HG02610 (cell line): Measurements from ENCODE around the gene POLA1.
A peak's percentile ranks its signal among the peaks of the same experiment; 100 is the strongest.

Source experiments
- ATAC-seq: cut with Tn5 transposase; IDR thresholded peaks from one replicate; pipeline ENCODE4 v1.9.1; 2021; ENCODE audit warnings: mild to moderate bottlenecking, moderate library complexity; ENCODE audit not compliant: unreplicated experiment

POLA1 gene

GRCh38 chrX:24694825-24695224 is 1.1 kb downstream of the POLA1 start:
- no peak for ATAC-seq

GRCh38 chrX:24696294-24696693 is 2.6 kb downstream of the POLA1 start:
- no peak for ATAC-seq

- ATAC-seq: peak; percentile 99
Measured at GRCh38 chrX:24702362-24703184, 8.9 kb downstream of the POLA1 start.

DNA sequence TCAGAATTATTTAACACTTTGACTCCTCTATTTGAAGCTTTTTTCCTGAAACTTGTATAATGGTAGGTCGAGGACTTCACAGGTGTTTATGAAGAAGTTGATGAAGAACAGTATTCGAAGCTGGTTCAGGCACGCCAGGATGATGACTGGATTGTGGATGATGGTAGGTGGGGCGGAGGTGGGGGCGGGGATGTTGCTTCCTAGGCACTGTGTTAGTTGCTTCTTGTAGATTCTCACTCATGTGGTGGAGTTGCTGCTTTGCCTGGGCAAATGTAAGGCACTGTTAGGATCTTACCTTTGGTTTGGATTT is 9.4 kb downstream of the POLA1 start:
- ATAC-seq: no peak

GRCh38 chrX:24718771-24719170 is 25.1 kb downstream of the POLA1 start:
- ATAC-seq: no peak

GRCh38 chrX:24720036-24720435 is 26.3 kb downstream of the POLA1 start:
- no peak for ATAC-seq

- no peak for ATAC-seq
Measured at GRCh38 chrX:24728530-24728929, 34.8 kb downstream of the POLA1 start.

- ATAC-seq: no peak
Measured at GRCh38 chrX:24732766-24733500, 39.2 kb downstream of the POLA1 start.

DNA sequence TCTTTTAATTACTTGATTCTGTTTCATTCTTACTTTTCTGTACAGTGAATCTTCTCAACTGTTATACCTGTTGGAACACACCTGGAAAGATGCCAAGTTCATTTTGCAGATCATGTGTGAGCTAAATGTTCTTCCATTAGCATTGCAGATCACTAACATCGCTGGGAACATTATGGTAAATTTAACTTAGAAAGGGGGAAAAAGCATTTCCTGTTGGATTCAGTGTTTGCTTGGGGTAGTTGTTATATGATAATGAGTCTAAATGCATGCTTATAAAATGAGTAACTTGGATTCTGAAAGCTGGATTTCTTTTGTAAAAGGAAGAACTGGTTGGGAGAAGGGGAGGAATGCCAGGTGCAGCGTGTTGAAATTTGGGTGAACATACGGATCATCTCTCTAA is 47.6 kb downstream of the POLA1 start:
- no peak for ATAC-seq

- ATAC-seq: no peak
Measured at GRCh38 chrX:24748196-24748595, 54.5 kb downstream of the POLA1 start.

DNA sequence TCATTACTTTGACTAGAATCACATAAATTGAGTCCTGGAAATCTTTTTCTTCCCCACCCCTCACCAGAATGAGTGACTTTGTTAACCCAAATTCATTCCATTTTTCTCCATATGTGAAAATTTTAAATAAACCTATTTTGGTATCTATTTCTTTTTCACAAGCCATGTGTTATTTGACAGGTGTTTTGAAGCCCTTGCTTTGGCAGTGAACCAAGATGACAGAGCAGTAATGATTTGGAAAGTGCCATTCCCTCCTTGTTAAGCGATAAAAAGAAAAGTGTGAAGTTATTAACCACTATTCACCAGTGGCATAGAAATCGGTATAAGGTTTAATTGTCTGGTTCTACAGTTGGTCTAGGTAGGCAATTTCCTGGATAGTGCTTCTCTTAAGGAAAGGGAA is 66.1 kb downstream of the POLA1 start:
- ATAC-seq: no peak

DNA sequence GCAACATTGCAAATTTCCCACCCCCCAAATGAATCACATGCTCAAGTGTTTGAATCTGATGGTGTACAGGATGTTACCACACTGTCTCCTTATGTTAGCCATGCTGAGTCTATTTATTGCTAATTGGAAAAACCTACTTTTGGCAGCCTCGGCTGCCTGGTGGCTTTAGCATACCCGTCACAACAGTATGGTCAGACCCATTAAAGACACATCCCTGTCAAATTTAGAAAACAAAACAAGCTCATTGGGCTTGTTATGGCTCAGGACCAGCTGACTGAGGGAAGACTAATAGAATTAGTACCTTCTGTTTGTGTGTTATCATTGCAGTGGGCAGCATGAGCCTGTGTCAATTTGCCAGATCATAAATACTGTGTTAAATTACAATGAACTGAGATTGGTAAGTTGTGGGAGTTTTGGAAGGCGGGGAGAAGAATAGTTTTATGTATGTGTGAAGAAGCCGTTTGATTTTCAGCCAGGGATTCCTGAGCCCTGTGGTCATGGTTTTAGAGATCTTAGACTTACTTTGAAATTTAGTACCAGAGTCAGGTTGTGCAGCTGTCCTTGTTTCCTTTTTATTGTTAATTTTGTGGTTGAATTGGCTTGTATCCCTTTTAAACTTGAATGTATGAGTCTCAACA is 66.8 kb downstream of the POLA1 start:
- ATAC-seq: no peak

GRCh38 chrX:24761306-24761705 is 67.6 kb downstream of the POLA1 start:
- no peak for ATAC-seq

DNA sequence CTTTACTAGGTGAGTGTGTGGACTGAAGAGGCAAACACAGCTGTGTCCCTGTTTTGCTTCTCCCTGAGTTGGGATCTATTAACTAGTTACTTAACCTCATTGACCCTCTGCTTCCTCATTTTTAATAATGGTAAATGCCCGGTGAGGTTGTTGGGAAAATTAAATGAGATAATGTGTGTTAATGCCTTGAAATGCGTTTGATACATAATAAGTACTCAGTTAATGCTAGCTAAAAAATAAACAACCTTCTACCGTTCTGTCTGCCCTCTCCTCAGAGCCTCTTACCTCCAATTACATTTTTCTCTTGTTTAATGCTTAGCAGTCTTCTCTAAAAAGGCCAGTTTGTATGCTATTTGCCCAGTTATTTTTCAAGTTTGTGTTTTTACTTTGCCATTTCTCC is 70.3 kb downstream of the POLA1 start:
- ATAC-seq: no peak

- no peak for ATAC-seq
Measured at GRCh38 chrX:24767557-24767956, 73.8 kb downstream of the POLA1 start.

DNA sequence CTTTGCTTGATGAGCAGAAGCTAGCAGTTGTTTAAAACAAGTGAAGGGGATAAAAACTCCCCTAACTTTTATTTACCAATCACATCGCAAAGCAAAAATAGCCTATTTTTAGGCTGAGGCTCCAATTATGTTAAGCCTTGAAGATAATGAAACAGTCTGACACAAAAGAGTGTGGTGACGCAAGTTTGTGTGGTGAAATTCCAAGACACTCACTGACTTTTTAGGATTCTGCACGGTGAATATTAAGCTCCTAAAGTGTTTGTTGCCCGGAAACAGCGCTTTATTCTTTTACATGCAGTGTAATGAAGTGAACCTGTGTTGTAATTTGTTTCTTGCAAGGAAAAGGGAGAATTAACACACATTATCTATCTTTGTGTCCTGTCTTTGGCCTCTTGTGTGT is 74.8 kb downstream of the POLA1 start:
- no peak for ATAC-seq

GRCh38 chrX:24774650-24775049 is 80.9 kb downstream of the POLA1 start:
- no peak for ATAC-seq

GRCh38 chrX:24775891-24776290 is 82.2 kb downstream of the POLA1 start:
- no peak for ATAC-seq

DNA sequence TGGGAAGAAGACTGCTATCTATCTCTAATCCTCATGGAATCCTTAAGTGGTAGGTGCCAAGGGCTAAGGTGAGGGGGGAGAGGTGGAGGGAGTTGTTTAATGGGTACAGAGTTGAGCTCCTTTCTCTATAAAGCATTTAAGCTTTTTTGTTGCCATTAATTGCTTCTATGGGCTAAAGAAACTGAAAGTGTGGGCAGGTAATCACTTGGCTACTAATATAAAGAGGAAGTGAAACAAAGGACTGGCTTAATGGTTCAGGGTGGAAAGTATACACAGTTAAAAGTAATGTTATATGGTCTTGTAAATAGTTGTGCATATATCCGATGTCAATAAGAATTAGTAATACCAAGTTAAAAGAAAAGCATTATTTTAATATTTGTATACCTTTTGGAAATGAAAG is 83.9 kb downstream of the POLA1 start:
- ATAC-seq: peak; percentile 98

DNA sequence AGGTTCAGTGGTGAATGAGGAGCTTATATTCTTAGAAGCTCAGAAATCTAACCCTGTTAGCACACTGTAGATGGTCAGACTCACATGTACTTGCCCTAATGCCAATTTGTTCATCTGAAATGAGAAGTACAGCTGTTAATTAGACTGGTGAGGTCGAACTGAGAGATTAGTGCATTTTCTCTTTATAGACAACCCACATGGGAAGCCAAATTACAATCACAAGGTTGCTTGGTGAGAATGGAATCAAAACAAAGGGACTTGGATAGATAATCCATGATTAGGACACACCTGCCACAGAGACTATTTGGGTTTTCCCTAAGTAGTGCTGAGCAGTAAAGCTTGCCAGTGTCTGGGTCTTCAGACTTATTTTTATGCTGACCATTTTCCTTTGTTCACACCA is 88.3 kb downstream of the POLA1 start:
- ATAC-seq: no peak

DNA sequence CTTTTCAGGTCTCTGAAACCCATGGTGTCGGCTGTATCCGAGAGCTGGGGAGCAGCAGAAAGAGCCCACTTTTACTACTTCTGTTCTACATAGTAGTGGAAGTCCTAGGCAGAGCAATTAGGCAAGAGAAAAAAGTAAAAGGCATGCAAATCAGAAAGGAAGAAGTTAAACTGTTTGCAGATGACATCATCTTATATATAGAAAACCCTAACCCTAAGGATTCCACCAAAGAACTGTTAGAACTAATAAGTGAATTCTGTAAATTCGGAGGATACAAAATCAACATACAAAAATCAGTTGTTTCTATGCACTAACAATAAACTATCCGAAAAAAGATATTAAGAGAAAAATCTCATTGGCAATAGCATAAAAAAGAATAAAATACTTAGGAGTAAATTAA is 95.3 kb downstream of the POLA1 start:
- ATAC-seq: no peak

GRCh38 chrX:24790166-24790565 is 96.4 kb downstream of the POLA1 start:
- ATAC-seq: no peak
